Central memory CD8-positive, alpha-beta T cell (primary cell): ENCODE measurements around the gene DOCK1.

Source experiments
- ATAC-seq: fragments of 150-1000 bp; cut with Tn5 transposase; replicated peaks from 2 replicates; pipeline ENCODE4 v1.10.0; 2022; ENCODE audit warnings: mild to moderate bottlenecking, moderate FRiP score, moderate number of reproducible peaks; ENCODE audit not compliant: poor library complexity, severe bottlenecking; ENCODE audit errors: extremely low read depth
- DNase-seq, 2 donors: peaks; one replicate each; pipeline ENCODE4 v3.0.0; 2021; ENCODE audit warnings: low spot score in 2 of 2
- H3K27ac Mint-ChIP-seq: one replicate; pipeline ENCODE4 v1.8.0; 2022; ENCODE audit warnings: low read depth, mild to moderate bottlenecking, moderate library complexity, mixed read lengths
- H3K27me3 Mint-ChIP-seq: one replicate; pipeline ENCODE4 v1.8.0; 2022; ENCODE audit warnings: mixed read lengths
- H3K36me3 Mint-ChIP-seq: one replicate; pipeline ENCODE4 v1.8.0; 2022; ENCODE audit warnings: mild to moderate bottlenecking, moderate library complexity, mixed read lengths; ENCODE audit not compliant: insufficient read depth
- H3K4me1 Mint-ChIP-seq: one replicate; pipeline ENCODE4 v1.8.0; 2022; ENCODE audit warnings: mixed read lengths
- H3K4me3 Mint-ChIP-seq: one replicate; pipeline ENCODE4 v1.8.0; 2022; ENCODE audit warnings: mild to moderate bottlenecking, moderate library complexity, mixed read lengths
- H3K9me3 Mint-ChIP-seq: one replicate; pipeline ENCODE4 v1.8.0; 2022; ENCODE audit warnings: mixed read lengths

Gene DOCK1

DNA sequence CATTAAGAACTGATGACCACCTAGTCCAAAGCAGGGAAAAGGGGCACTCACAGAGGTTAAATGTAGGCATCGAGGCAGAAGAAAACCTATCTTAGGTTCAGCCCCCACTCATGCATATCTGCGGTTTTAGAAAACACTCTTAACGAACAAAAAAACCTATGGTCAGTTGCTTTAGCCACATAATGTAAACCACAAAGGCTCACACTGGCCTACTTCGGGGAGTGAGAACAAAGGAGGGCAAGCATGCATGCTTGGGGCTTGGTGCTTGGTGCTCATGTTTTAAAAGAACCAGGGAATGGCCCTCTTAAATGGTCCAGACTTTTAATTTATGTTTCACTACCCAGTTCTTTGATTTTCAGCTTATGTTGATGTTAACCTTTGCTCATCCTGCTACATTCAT, 276.9 kb downstream of the DOCK1 start:
- H3K27me3 Mint-ChIP-seq = peaks cover 19% of the 10 kb centered on the region
- H3K9me3 Mint-ChIP-seq = peaks cover 8% of the 10 kb centered on the region
- no peak overlapping the region for H3K27ac Mint-ChIP-seq
- H3K36me3 Mint-ChIP-seq = no peaks in the 10 kb centered on the region
- no peaks in the 10 kb centered on the region for H3K4me1 Mint-ChIP-seq
- ATAC-seq = no peak
- no peak for DNase-seq
- no peak overlapping the region for H3K4me3 Mint-ChIP-seq

DNA sequence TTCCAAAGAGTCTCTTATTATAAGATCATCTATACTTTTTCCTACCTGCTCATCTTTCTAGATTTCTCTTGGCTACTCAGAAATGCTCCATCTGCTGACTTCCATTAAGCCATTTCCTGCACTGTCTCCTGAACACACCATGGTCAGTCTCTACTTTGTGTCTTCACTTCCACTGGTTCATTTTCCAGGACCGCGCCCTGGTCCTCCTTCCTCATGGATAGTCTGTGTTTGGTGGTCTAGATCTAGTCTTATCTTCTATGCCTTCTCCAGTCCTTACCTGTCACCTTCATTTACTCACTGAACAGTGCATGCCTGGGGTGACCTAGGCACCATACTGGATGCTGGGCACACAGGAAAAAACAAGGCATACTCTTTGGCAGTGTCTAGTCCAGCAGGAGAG, 279.4 kb downstream of the DOCK1 start:
- DNase-seq (no peak), ATAC-seq (no peak)
- no peaks in the 10 kb centered on the region for H3K36me3 Mint-ChIP-seq

DNA sequence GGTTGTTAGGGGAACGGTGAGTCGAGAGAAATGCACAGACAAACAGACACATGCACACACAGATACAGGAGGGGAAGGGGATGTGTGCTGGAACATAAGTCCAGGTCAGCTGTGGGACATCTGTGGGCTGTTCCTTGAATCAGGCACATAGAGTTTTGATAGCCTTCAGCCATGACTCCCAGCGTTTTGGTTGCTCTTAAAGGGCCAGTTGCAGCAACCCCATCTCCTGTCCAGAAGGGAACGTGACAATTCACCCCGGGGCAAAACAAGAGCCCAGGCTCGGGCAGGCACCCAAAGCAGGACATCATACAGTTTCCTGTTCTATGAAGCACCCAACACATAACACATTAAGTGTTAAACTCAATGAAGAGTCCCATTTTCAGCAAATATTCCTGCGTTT, 281.6 kb downstream of the DOCK1 start:
- H3K9me3 Mint-ChIP-seq = peaks cover 8% of the 10 kb centered on the region
- H3K4me3 Mint-ChIP-seq = no peak overlapping the region
- ATAC-seq (no peak), DNase-seq (no peak)
- no peaks in the 10 kb centered on the region for H3K4me1 Mint-ChIP-seq
- no peak overlapping the region for H3K27ac Mint-ChIP-seq
- H3K36me3 Mint-ChIP-seq = no peaks in the 10 kb centered on the region
- H3K27me3 Mint-ChIP-seq = peaks cover 31% of the 10 kb centered on the region

More for the DNA sequence above, 279.4 kb downstream of the DOCK1 start:
- no peak overlapping the region for H3K27ac Mint-ChIP-seq
- H3K4me3 Mint-ChIP-seq = no peak overlapping the region
- H3K27me3 Mint-ChIP-seq = peaks cover 19% of the 10 kb centered on the region
- peaks cover 8% of the 10 kb centered on the region for H3K9me3 Mint-ChIP-seq
- no peaks in the 10 kb centered on the region for H3K4me1 Mint-ChIP-seq

DNA sequence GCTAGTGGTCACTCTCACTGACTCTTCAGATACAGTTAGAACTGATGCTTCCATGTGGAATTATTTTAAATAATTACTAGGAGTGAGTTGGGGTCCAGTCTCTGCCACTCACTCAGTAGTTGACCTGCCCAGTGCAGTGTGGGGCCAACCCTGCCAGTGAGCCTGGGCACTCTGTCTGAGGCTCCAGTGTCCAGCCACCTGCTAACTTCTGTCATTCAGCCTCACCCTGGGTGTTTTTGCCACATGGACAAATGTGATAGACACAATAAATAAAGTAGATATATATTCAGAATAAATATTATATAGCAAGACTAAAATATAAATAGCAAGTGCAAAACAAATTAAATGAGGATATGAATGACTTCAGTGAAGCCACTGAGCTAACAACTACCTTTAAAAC, 284.0 kb downstream of the DOCK1 start:
- no peaks in the 10 kb centered on the region for H3K36me3 Mint-ChIP-seq
- H3K4me3 Mint-ChIP-seq = no peak overlapping the region
- no peak for DNase-seq
- H3K27me3 Mint-ChIP-seq = peaks cover 30% of the 10 kb centered on the region
- no peak overlapping the region for H3K27ac Mint-ChIP-seq
- H3K9me3 Mint-ChIP-seq = peaks cover 8% of the 10 kb centered on the region
- ATAC-seq = no peak
- no peaks in the 10 kb centered on the region for H3K4me1 Mint-ChIP-seq

DNA sequence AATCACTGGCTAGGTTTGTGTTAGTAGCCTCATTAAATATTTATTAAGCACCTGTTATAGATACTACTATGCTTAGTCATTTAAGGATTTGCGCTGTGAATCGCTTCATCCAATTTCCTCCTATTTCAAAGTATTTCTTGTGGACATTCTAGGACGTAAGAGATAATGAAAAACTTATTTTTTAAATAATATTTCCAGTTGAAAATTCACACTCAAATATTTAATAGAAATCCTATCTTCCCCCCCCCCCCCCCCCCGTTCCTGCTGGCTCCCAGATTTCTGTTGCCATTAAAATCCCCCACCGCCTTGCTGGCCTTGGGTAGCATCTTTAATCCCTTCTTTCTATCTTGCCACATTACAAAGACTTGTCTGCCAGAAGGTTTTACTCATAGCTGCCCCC, 285.2 kb downstream of the DOCK1 start:
- DNase-seq (no peak), ATAC-seq (no peak)
- Mint-ChIP-seq H3K27me3 (peaks cover 18% of the 10 kb centered on the region), H3K36me3 (no peaks in the 10 kb centered on the region), H3K4me1 (no peaks in the 10 kb centered on the region), H3K9me3 (peaks cover 3% of the 10 kb centered on the region), H3K4me3 (no peak overlapping the region), H3K27ac (no peak overlapping the region)

DNA sequence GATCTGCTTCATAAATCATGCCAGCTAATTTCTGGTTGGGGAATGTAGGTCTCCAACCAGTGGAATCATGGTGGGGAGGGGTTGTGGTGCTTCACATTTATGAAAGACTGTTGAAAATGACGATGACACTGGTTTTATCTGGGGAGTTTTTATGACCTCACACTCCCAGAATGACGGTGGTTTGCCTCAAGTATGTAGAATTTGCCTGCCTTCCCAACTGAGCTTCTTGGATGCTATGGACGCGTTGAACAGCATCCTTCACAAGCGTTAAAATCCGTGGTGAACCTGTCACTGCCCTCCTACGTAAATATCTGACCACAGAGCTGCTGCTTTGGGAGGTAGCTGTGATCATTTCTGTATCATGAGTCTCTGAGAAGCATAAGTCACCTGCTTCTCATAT, 287.9 kb downstream of the DOCK1 start:
- no peak overlapping the region for H3K4me3 Mint-ChIP-seq

DNA sequence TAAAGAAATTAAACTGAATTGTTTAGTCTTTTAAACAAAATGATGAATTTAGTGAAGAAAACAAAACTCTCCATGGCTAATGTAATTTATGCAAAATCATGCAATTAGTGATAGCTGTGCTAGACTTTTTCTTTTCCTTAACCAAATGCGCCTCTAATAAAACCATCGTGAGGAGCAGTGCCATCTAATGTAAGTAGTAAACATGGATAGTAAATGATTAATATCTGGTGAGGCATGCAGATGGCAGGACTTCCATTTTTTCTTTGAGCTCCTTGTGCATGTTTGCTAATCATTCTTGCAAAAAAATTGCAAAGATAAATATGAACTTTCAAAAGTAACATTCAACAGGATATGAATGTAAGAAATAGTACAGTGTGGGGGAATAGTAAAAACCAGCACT, 288.9 kb downstream of the DOCK1 start:
- Mint-ChIP-seq H3K4me1 (no peaks in the 10 kb centered on the region), H3K4me3 (no peak overlapping the region), H3K27ac (no peak overlapping the region), H3K9me3 (no peaks in the 10 kb centered on the region), H3K36me3 (no peaks in the 10 kb centered on the region), H3K27me3 (peaks cover 32% of the 10 kb centered on the region)
- DNase-seq (no peak), ATAC-seq (no peak)

More for the DNA sequence above, 287.9 kb downstream of the DOCK1 start:
- no peak for DNase-seq
- Mint-ChIP-seq H3K36me3 (no peaks in the 10 kb centered on the region), H3K9me3 (no peaks in the 10 kb centered on the region), H3K27ac (no peak overlapping the region), H3K27me3 (peaks cover 26% of the 10 kb centered on the region), H3K4me1 (no peaks in the 10 kb centered on the region)
- no peak for ATAC-seq

DNA sequence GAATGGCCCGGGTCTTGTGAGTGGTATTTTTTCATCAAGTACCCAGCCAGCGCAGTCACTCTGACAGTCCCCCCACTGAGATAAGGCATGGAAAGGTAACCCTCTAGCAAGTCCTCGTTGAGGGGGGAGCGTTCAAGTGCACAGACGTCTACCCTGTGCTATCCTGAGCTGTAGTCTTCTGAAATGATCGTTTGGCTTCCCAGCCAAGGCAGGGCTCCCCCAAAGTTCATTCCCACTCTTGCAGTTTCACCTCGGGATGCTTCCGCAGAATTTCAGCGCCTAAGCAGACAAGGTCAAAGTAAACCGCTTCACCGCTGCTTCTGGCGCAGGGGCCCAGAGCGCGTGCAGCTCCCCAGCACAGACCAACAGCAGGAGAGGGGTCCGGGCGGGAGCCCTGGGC, 289.4 kb downstream of the DOCK1 start:
- no peaks in the 10 kb centered on the region for H3K36me3 Mint-ChIP-seq
- H3K27me3 Mint-ChIP-seq = peaks cover 32% of the 10 kb centered on the region
- no peak overlapping the region for H3K4me3 Mint-ChIP-seq
- H3K9me3 Mint-ChIP-seq = no peaks in the 10 kb centered on the region
- H3K27ac Mint-ChIP-seq = no peak overlapping the region
- DNase-seq (no peak), ATAC-seq (no peak)
- no peaks in the 10 kb centered on the region for H3K4me1 Mint-ChIP-seq

DNA sequence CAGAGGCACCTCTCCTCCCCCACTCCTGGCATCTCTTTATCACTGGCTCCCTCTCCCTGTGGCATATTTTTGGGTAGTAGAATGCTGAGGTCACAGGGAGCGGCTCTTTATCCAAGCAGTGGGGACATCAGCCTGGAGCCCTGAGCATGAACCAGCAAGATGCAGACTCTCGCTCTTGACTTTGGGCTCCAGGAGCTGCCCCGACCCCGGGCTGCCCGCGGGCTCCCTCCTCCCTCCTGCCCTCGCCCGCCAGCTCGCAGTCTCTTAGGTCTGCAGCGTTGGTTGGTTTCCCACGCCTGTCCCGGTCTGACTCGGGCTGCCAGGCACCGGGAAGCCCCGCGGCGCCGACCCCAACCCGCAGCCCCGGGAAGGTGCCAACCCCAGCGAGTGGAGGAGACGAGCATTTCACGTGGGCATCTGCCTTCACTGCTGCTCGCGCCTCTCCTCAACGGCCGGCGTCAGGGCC, 289.8 kb downstream of the DOCK1 start:
- ATAC-seq (no peak), DNase-seq (no peak)
- no peak overlapping the region for H3K4me3 Mint-ChIP-seq
- no peaks in the 10 kb centered on the region for H3K36me3 Mint-ChIP-seq
- H3K9me3 Mint-ChIP-seq = no peaks in the 10 kb centered on the region
- no peak overlapping the region for H3K27ac Mint-ChIP-seq
- H3K4me1 Mint-ChIP-seq = no peaks in the 10 kb centered on the region
- H3K27me3 Mint-ChIP-seq = peaks cover 32% of the 10 kb centered on the region

DNA sequence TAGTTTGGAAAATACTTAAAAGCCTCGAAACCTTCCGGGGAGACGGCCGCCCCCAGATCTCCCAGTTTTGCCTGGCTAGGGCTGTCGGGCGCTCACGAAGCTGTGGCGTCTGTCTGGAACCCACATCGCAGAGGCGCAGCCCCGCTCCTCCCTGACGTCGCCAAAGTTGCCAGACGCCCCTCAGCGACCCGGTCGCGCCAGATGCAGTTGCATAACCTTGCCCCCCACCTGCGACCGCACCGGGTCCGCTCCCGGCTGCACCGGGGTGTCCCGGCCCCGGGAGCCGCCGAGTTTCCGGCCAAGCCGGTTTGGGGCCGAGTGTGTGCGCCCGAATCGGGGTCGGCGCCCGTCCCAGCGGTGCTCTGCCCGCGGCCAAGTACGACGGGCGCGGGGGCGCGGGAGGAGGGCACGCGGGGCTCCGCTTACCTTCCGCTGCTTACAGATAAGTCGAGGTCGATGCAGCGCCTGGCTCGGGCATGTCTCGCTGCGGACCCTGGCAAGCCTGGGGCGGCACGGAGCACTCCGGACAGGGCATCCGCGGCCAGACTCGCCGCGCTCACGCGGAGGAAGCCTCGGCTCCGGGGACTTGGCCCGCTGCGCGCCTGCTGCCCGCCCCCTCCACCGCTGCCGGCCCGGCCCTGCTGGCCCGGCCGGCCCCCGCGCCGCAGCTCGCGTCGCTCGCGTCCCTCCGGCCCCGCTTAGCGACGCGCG, 290.5 kb downstream of the DOCK1 start:
- H3K9me3 Mint-ChIP-seq = no peaks in the 10 kb centered on the region
- H3K27me3 Mint-ChIP-seq = peaks cover 28% of the 10 kb centered on the region
- no peak overlapping the region for H3K4me3 Mint-ChIP-seq
- DNase-seq (no peak), ATAC-seq (no peak)
- no peak overlapping the region for H3K27ac Mint-ChIP-seq
- no peaks in the 10 kb centered on the region for H3K36me3 Mint-ChIP-seq
- H3K4me1 Mint-ChIP-seq = no peaks in the 10 kb centered on the region

DNA sequence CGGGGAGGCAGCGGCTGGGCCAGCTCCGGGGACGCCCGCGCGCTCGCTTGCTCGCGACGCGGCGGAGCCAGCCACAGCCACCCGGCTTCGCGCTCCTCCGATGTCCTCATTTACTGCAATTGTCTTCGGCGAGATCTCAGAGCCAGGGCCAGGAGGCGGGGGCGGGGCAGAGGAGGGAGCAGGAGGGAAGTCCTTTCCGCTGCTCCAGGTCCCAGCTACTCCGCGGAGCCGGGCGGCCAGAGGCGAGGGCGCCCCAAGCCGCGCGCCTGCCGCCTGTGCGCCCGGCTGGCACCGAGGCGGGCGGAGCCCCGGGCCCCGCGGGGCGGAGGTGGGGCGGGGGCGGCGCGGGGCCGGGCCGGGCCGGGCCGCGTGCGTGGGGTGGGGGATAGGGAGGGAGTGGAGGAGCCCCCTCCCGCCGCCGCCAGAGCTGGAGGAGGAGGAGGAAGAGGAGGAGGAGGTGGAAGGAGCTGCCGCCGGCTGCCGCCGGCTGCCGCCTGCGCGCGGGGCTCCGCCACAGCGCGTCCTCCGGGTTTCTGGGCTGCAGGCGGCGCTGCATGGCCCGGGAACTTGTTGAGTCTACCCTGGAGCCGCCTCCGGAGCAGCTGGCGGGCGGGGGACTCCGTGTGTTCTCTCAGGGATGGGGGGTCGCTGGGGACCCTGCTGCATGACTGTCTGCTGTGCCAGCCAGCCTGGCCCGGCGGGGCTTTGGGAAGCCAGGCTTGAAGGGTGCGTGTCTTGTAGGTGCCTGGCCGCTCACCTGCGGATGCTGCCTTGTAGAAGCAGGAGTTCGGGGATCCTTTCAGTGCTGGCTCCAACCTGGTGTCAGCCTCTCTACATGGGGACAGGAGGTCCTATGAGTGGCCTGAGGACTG, 291.3 kb downstream of the DOCK1 start, which contains the start of gene INSYN2A:
Gene INSYN2A (minus strand): TSS at position 310 of the 872 bp plus-strand sequence. CDS start 20,196 bp downstream, outside the sequence.
- Mint-ChIP-seq H3K4me3 (no peak within 1 kb of the TSS), H3K4me1 (no peaks in the 10 kb centered on the region), H3K9me3 (no peaks in the 10 kb centered on the region), H3K36me3 (no peaks in the 10 kb centered on the region), H3K27me3 (peaks cover 20% of the 10 kb centered on the region), H3K27ac (no peak within 1 kb of the TSS)
- DNase-seq (no peak), ATAC-seq (no peak)

DNA sequence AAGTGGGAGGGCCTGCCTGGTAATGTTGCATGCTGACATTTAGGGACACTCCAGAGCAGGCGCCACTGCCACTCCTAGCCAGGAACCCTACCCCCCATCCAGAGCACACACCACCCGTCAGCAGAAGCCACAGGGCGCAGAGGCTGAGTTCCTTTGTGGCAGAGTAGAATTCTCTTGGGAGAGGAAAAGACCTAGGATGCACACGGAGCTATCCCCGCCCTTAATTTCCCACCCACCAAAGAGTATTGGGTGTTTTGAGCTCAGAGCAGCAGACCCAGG, 291.9 kb downstream of the DOCK1 start:
- Mint-ChIP-seq H3K4me1 (no peaks in the 10 kb centered on the region), H3K27ac (no peak overlapping the region), H3K36me3 (no peaks in the 10 kb centered on the region), H3K9me3 (no peaks in the 10 kb centered on the region), H3K4me3 (no peak overlapping the region), H3K27me3 (peaks cover 20% of the 10 kb centered on the region)
- DNase-seq = no peak
- ATAC-seq = no peak

DNA sequence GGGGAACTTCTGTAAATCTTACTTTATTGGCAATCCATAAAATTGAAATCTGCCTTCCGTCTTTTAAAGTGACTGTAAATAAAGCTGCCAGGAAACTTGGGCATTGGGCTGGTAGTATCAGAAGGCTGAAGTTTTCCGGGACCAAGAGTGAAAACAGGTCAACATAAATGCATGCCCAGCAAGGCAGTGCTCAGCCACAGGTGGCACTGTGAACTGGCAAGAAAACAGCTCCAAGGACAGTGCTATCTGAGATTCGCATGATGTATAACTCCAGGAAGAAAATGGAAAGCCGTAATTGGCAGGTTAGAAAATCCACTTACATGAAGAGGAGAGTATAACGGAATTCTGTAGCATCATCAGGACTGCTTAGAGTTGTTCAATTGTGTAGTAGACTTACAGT, 293.1 kb downstream of the DOCK1 start:
- Mint-ChIP-seq H3K4me3 (no peak overlapping the region), H3K36me3 (peaks cover 2% of the 10 kb centered on the region), H3K9me3 (no peaks in the 10 kb centered on the region), H3K27me3 (peaks cover 20% of the 10 kb centered on the region), H3K4me1 (no peaks in the 10 kb centered on the region), H3K27ac (no peak overlapping the region)
- no peak for ATAC-seq
- no peak for DNase-seq
